Pulmonary artery endothelial cell (primary cell): ENCODE measurements around the gene SHC1. TPM values are rescaled to one million over a fixed set of nuclear protein-coding genes. Genes with fewer than 3 reads are reported as not detected.

Source experiments
- DNase-seq: peaks from one replicate; pipeline ENCODE4 v3.0.0-alpha.2; 2011; ENCODE audit warnings: low read depth, low spot score
- total RNA-seq: library from RNA; depleted of rRNA; stranded (reverse); fragments of >200 nt; gene quantifications from 2 replicates; pipeline ENCODE4 v1.2.3, GENCODE V29; 2014

Gene SHC1
- total RNA-seq, result 186 and 321 TPM in 2 replicates

GRCh38 chr1:154970631-154971340 lies at the start of gene SHC1:
Gene SHC1, minus strand, starts transcription at chr1:154970747. Its CDS starts 221 bp downstream, at chr1:154970526.
- DNase-seq, result peak; percentile 74

- no peak for DNase-seq
Observed at GRCh38 chr1:155019377-155020245, 49.1 kb upstream of the SHC1 start.

- no peak for DNase-seq
Observed at GRCh38 chr1:155018617-155019348, 48.2 kb upstream of the SHC1 start.

- DNase-seq, result no peak
Observed at GRCh38 chr1:155017946-155018316, 47.4 kb upstream of the SHC1 start.

- peak; percentile 65 for DNase-seq
Observed at GRCh38 chr1:155017041-155017945, 46.7 kb upstream of the SHC1 start.

GRCh38 chr1:155016231-155016831 lies 45.8 kb upstream of the SHC1 start:
- no peak for DNase-seq

GRCh38 chr1:155015527-155016230 lies 45.1 kb upstream of the SHC1 start:
- DNase-seq, result no peak

- DNase-seq, result no peak
Observed at GRCh38 chr1:155014709-155015508, 44.4 kb upstream of the SHC1 start.

- DNase-seq, result no peak
Observed at GRCh38 chr1:155013632-155014031, 43.1 kb upstream of the SHC1 start.

- DNase-seq, result no peak
Observed at GRCh38 chr1:155012776-155013602, 42.4 kb upstream of the SHC1 start.

- DNase-seq, result no peak
Observed at GRCh38 chr1:155012026-155012546, 41.5 kb upstream of the SHC1 start.

GRCh38 chr1:155011437-155012025 lies 41.0 kb upstream of the SHC1 start:
- DNase-seq, result no peak

GRCh38 chr1:155011004-155011416 lies 40.5 kb upstream of the SHC1 start:
- no peak for DNase-seq

- no peak for DNase-seq
Observed at GRCh38 chr1:155010211-155010918, 39.8 kb upstream of the SHC1 start.

- no peak for DNase-seq
Observed at GRCh38 chr1:155009742-155010141, 39.2 kb upstream of the SHC1 start.

GRCh38 chr1:155009221-155009711 lies 38.7 kb upstream of the SHC1 start:
- DNase-seq, result no peak
